IMR-90 (cell line): ENCODE measurements around the gene SMO. TPM values are rescaled to one million over a fixed set of nuclear protein-coding genes. Genes with fewer than 3 reads are reported as not detected.

ENCODE experiments used
- ATAC-seq: fragments of 200-7000 bp; cut with Tn5 transposase; 2 replicates; pipeline ENCODE4 v1.9.1; 2020; ENCODE audit warnings: low read depth, mild to moderate bottlenecking, moderate library complexity
- BruUV-seq: library from RNA; stranded (reverse); fragments of 400-500 nt; replicated peaks from 2 replicates; lab custom pipeline; 2021; lab: Mats Ljungman, UMichigan
- CTCF ChIA-PET: fragments of 300-600 bp; formaldehyde crosslinking; extraction: SDS; loops from one replicate; lab custom pipeline; 2021; ENCODE audit warnings: antibody characterized with exemption; lab: Yijun Ruan, JAX
- POLR2A ChIA-PET: fragments of 300-600 bp; sonication (Branson Sonifier 250); formaldehyde crosslinking; loops from one replicate; lab custom pipeline; 2022; ENCODE audit warnings: antibody characterized with exemption; ENCODE audit not compliant: unreplicated experiment; lab: Charles Lee
- DNase-seq: peaks from one replicate; pipeline ENCODE4 v3.0.0; 2013
- H2AFZ ChIP-seq: replicated peaks from 2 replicates; pipeline ENCODE3; 2013; ENCODE audit warnings: low read length, mild to moderate bottlenecking; ENCODE audit not compliant: poor library complexity
- H2AK5ac ChIP-seq: 2 replicates; pipeline ENCODE4 v1.6.1; 2013; ENCODE audit warnings: low read depth, low read length, inconsistent platforms
- H2AK9ac ChIP-seq: replicated peaks from 2 replicates; pipeline ENCODE3; 2013; ENCODE audit warnings: mild to moderate bottlenecking, low read depth, low read length, moderate library complexity; ENCODE audit not compliant: poor library complexity
- H2BK120ac ChIP-seq: 2 replicates; pipeline ENCODE4 v1.6.1; 2013; ENCODE audit warnings: low read depth, low read length, inconsistent platforms
- H2BK15ac ChIP-seq: 3 replicates; pipeline ENCODE4 v1.6.1; 2013; ENCODE audit warnings: low read depth, low read length, inconsistent platforms
- H2BK20ac ChIP-seq: 2 replicates; pipeline ENCODE4 v1.6.1; 2013; ENCODE audit warnings: low read depth, mild to moderate bottlenecking, inconsistent platforms, low read length, moderate library complexity
- H2BK5ac ChIP-seq: 2 replicates; pipeline ENCODE4 v1.6.1; 2013; ENCODE audit warnings: mild to moderate bottlenecking, low read depth, low read length, inconsistent platforms; ENCODE audit not compliant: poor library complexity, severe bottlenecking
- H3K14ac ChIP-seq: replicated peaks from 2 replicates; pipeline ENCODE4 v1.6.1; 2013; ENCODE audit warnings: low read depth, low read length, inconsistent platforms
- H3K18ac ChIP-seq: 2 replicates; pipeline ENCODE4 v1.6.1; 2013; ENCODE audit warnings: low read depth, low read length, control low read depth
- H3K23ac ChIP-seq: 2 replicates; pipeline ENCODE4 v1.6.1; 2013; ENCODE audit warnings: low read depth, low read length, inconsistent platforms
- H3K27ac ChIP-seq: 2 replicates; pipeline ENCODE4 v1.5.1; 2013; ENCODE audit warnings: mild to moderate bottlenecking, control low read depth, low read length; ENCODE audit not compliant: insufficient read depth
- H3K27me3 ChIP-seq: 2 replicates; pipeline ENCODE4 v1.6.1; 2013; ENCODE audit warnings: low read length; ENCODE audit not compliant: control insufficient read depth, insufficient read depth
- H3K36me3 ChIP-seq: 2 replicates; pipeline ENCODE4 v1.6.1; 2013; ENCODE audit warnings: low read length, mixed read lengths; ENCODE audit not compliant: control insufficient read depth, insufficient read depth
- H3K4ac ChIP-seq: 2 replicates; pipeline ENCODE4 v1.6.1; 2013; ENCODE audit warnings: low read depth, low read length, inconsistent platforms
- H3K4me1 ChIP-seq: 2 replicates; pipeline ENCODE4 v1.6.1; 2013; ENCODE audit warnings: low read length, mixed read lengths; ENCODE audit not compliant: control insufficient read depth, insufficient read depth
- H3K4me2 ChIP-seq: 2 replicates; pipeline ENCODE4 v1.6.1; 2013; ENCODE audit warnings: low read depth, mild to moderate bottlenecking, control low read depth, low read length, moderate library complexity
- H3K4me3 ChIP-seq: 2 replicates; pipeline ENCODE4 v1.5.1; 2013; ENCODE audit warnings: low read depth, mild to moderate bottlenecking, control low read depth, low read length, moderate library complexity; ENCODE audit not compliant: insufficient read depth
- H3K56ac ChIP-seq: 2 replicates; pipeline ENCODE4 v1.6.1; 2013; ENCODE audit warnings: low read length, inconsistent platforms; ENCODE audit not compliant: insufficient read depth; ENCODE audit errors: extremely low read depth
- H3K79me1 ChIP-seq, 2 experiments: 2 replicates each; pipeline ENCODE4 v1.6.1; 2013; ENCODE audit warnings: low read length in 2 of 2, inconsistent platforms in 1 of 2, low read depth in 1 of 2
- H3K9ac ChIP-seq: 2 replicates; pipeline ENCODE4 v1.6.1; 2013; ENCODE audit warnings: low read depth, low read length, control low read depth
- H3K9me1 ChIP-seq: 2 replicates; pipeline ENCODE4 v1.6.1; 2013; ENCODE audit warnings: low read length, inconsistent platforms; ENCODE audit not compliant: insufficient read depth
- H3K9me3 ChIP-seq: 2 replicates; pipeline ENCODE4 v1.6.1; 2013; ENCODE audit warnings: low read length; ENCODE audit not compliant: control insufficient read depth, insufficient read depth
- H4K20me1 ChIP-seq: 2 replicates; pipeline ENCODE4 v1.6.1; 2013; ENCODE audit warnings: low read length, inconsistent platforms; ENCODE audit not compliant: insufficient read depth
- H4K5ac ChIP-seq: 2 replicates; pipeline ENCODE4 v1.6.1; 2013; ENCODE audit warnings: mild to moderate bottlenecking, low read depth, low read length, control low read depth
- H4K8ac ChIP-seq, 2 experiments: 2 replicates each; pipeline ENCODE4 v1.6.1; 2013; ENCODE audit warnings: low read depth in 2 of 2, low read length in 2 of 2, control low read depth in 1 of 2, inconsistent platforms in 1 of 2
- H4K91ac ChIP-seq: 2 replicates; pipeline ENCODE4 v1.6.1; 2013; ENCODE audit warnings: low read depth, low read length, inconsistent platforms; ENCODE audit not compliant: insufficient read depth
- BHLHE40 ChIP-seq: fragments of 150-350 bp; IDR thresholded peaks from 2 replicates; pipeline ENCODE4 v1.6.1; 2016; ENCODE audit warnings: mild to moderate bottlenecking, low read depth, low read length
- CEBPB ChIP-seq: IDR thresholded peaks from 2 replicates; pipeline ENCODE4 v1.6.1; 2012; ENCODE audit warnings: low read depth, low read length, improper control_type of control experiment
- CHD1 ChIP-seq: IDR thresholded peaks from 2 replicates; pipeline ENCODE4 v1.6.1; 2012; ENCODE audit warnings: low read depth, low read length, improper control_type of control experiment
- CTCF ChIP-seq: conservative IDR thresholded peaks from 2 replicates; pipeline ENCODE4 v1.5.1; 2012; ENCODE audit warnings: mild to moderate bottlenecking, low read depth, low read length, improper control_type of control experiment
- ELK1 ChIP-seq: fragments of 150-350 bp; IDR thresholded peaks from 2 replicates; pipeline ENCODE4 v1.6.1; 2016; ENCODE audit warnings: low read depth, mild to moderate bottlenecking, low read length, moderate library complexity, borderline replicate concordance
- FOS ChIP-seq: fragments of 150-350 bp; IDR thresholded peaks from 2 replicates; pipeline ENCODE4 v1.6.1; 2016; ENCODE audit warnings: low read depth, low read length
- MAFK ChIP-seq: IDR thresholded peaks from 2 replicates; pipeline ENCODE4 v1.6.1; 2012; ENCODE audit warnings: low read depth, low read length, improper control_type of control experiment
- MAZ ChIP-seq: IDR thresholded peaks from 2 replicates; pipeline ENCODE4 v1.6.1; 2012; ENCODE audit warnings: low read depth, mild to moderate bottlenecking, low read length, improper control_type of control experiment, moderate library complexity, borderline replicate concordance
- MXI1 ChIP-seq: IDR thresholded peaks from 2 replicates; pipeline ENCODE4 v1.6.1; 2012; ENCODE audit warnings: low read depth, mild to moderate bottlenecking, low read length, moderate library complexity, borderline replicate concordance
- NFE2L2 ChIP-seq: fragments of 150-350 bp; IDR thresholded peaks from 2 replicates; pipeline ENCODE4 v1.6.1; 2016; ENCODE audit warnings: low read depth, mild to moderate bottlenecking, low read length
- POLR2A ChIP-seq: IDR thresholded peaks from 2 replicates; pipeline ENCODE4 v1.6.1; 2012; ENCODE audit warnings: mild to moderate bottlenecking, low read depth, low read length
- RAD21 ChIP-seq: IDR thresholded peaks from 2 replicates; pipeline ENCODE4 v1.6.1; 2012; ENCODE audit warnings: low read length, improper control_type of control experiment
- RCOR1 ChIP-seq: IDR thresholded peaks from 2 replicates; pipeline ENCODE4 v1.6.1; 2012; ENCODE audit warnings: mild to moderate bottlenecking, low read length, improper control_type of control experiment; ENCODE audit not compliant: insufficient replicate concordance
- RFX5 ChIP-seq: IDR thresholded peaks from 2 replicates; pipeline ENCODE4 v1.8.0; 2012; ENCODE audit warnings: low read depth, mild to moderate bottlenecking, low read length, moderate library complexity
- SMC3 ChIP-seq: fragments of 150-350 bp; IDR thresholded peaks from 2 replicates; pipeline ENCODE4 v1.6.1; 2016; ENCODE audit warnings: low read depth, mild to moderate bottlenecking, antibody characterized with exemption, low read length, moderate library complexity
- WGBS, 2 experiments: methylation state at CpG; one replicate each; pipeline versions ENCODE4 v1.1.5 to v1.1.7; 2013; ENCODE audit warnings: missing lambda C conversion rate in 2 of 2; ENCODE audit not compliant: insufficient read length in 1 of 2; ENCODE audit errors: extremely low coverage in 2 of 2; 5-methylcytosine and 5-hydroxymethylcytosine counted together
- dilution Hi-C: fragments of 300-500 bp; cut with HindIII; formaldehyde crosslinking; loops from one replicate; pipeline ENCODE4 v1.14.3; 2018; ENCODE audit warnings: low sequenced_read_pairs; ENCODE audit not compliant: unreplicated experiment
- in situ Hi-C: fragments of 300-500 bp; cut with MboI; formaldehyde crosslinking; loops from 3 replicates; pipeline ENCODE4 v1.14.3; 2019; ENCODE audit warnings: low sequenced_read_pairs, inconsistent platforms, mixed read lengths
- intact Hi-C: fragments of 100-400 bp; cut with micrococcal nuclease; formaldehyde crosslinking; loops from 2 replicates; pipeline ENCODE4 v1.10.0; 2022
- polyA plus RNA-seq, 3 experiments: library from polyadenylated mRNA; depleted of rRNA; stranded (reverse); fragments of >200 nt; gene quantifications; 2 replicates each; pipeline ENCODE4 v1.2.3, GENCODE V29; 2012; ENCODE audit warnings: low replicate concordance in 1 of 3
- total RNA-seq: library from RNA; depleted of rRNA; stranded (reverse); fragments of >200 nt; gene quantifications from 2 replicates; pipeline ENCODE4 v1.2.3, GENCODE V29; 2012
- TF ChIP-seq, protein P1 (sequence below): fragments of 150-350 bp; IDR thresholded peaks from 2 replicates; pipeline ENCODE4 v1.6.1; 2017; ENCODE audit warnings: mild to moderate bottlenecking, antibody characterized with exemption, low read length, low read depth

SMO gene
- total and polyA plus RNA-seq, 2 of the 4 experiments (the other 2 are of a cell fraction), result 18.5 to 24.7 TPM

DNA sequence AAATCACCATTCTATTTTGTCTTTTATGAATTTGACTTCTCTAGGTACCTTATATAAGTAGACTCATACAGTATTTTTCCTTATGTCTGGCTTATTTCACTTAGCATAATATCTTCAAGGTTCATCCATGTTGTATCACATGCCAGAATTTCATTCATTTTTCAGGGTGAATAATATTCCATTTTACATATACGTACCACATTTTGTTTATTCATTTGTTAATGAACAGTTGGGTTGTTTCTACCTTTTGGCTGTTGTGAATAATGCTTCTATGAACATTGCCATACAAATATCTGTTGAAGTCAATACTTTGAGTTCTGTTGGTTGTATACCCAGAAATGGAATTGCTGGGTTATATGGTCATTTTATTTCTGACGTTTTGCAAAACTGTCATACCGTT, 57.1 kb downstream of the SMO start:
- intact Hi-C loops, result no loop called here
- Histone ChIP-seq H4K91ac (no peak overlapping the region), H2BK5ac (no peak overlapping the region), H3K14ac (no peak overlapping the region), H3K4ac (no peak overlapping the region), H2AK5ac (no peak overlapping the region), H3K9me1 (no peaks in the 10 kb centered on the region), H3K9me3 (no peaks in the 10 kb centered on the region), H3K23ac (no peak overlapping the region), H3K36me3 (no peaks in the 10 kb centered on the region), H3K27ac (no peak overlapping the region), H3K18ac (no peak overlapping the region), H3K4me3 (no peak overlapping the region), H2AFZ (no peak overlapping the region), H2BK15ac (no peak overlapping the region), H4K5ac (no peak overlapping the region), H2BK20ac (no peak overlapping the region), H3K56ac (no peak overlapping the region), H2AK9ac (no peak overlapping the region), H3K4me2 (no peak overlapping the region), H4K8ac (no peak overlapping the region), H2BK120ac (no peak overlapping the region), H3K27me3 (no peaks in the 10 kb centered on the region), H3K9ac (no peak overlapping the region), H4K20me1 (no peaks in the 10 kb centered on the region), H3K4me1 (no peaks in the 10 kb centered on the region), H3K79me1 (peaks cover 0 to 3% of the 10 kb centered on the region in 2 experiments; a peak in 1 of 4 replicates)
- DNase-seq (no peak), ATAC-seq (no peak)
- ChIA-PET CTCF (no interaction called here), POLR2A (no interaction called here)
- in situ Hi-C loops, result no loop called here
- dilution Hi-C loops, result no loop called here
- no CpG with 5 or more reads among the region's 3 CpGs for WGBS, 2 experiments
- no TSS peak for BruUV-seq
- TF ChIP-seq, protein P1, sequence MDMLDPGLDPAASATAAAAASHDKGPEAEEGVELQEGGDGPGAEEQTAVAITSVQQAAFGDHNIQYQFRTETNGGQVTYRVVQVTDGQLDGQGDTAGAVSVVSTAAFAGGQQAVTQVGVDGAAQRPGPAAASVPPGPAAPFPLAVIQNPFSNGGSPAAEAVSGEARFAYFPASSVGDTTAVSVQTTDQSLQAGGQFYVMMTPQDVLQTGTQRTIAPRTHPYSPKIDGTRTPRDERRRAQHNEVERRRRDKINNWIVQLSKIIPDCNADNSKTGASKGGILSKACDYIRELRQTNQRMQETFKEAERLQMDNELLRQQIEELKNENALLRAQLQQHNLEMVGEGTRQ, result no peak
- no peak for TF ChIP-seq NFE2L2
- no peak for TF ChIP-seq MAZ
- TF ChIP-seq RCOR1, result no peak
- TF ChIP-seq CHD1, result no peak
- no peak for TF ChIP-seq CTCF
- no peak for TF ChIP-seq RAD21
- no peak for TF ChIP-seq MXI1
- TF ChIP-seq MAFK, result no peak
- no peak for TF ChIP-seq POLR2A
- no peak for TF ChIP-seq BHLHE40
- TF ChIP-seq FOS, result no peak
- no peak for TF ChIP-seq RFX5
- no peak for TF ChIP-seq CEBPB
- no peak for TF ChIP-seq ELK1
- TF ChIP-seq SMC3, result no peak
